ENCODE data around the gene KCNRG.

- TF ChIP-seq ZNF671 (CRISPR knock-in tag; IDR thresholded peaks at IDR 0.05) (no peak), CTCF (IDR thresholded peaks at IDR 0.05) (no peak), JUN (CRISPR knock-in tag; IDR thresholded peaks at IDR 0.05) (no peak), ATF6 (CRISPR knock-in tag; IDR thresholded peaks at IDR 0.05) (no peak), ATF3 (CRISPR knock-in tag; conservative IDR thresholded peaks at IDR 0.05) (no peak), ERG (CRISPR knock-in tag; IDR thresholded peaks at IDR 0.05) (no peak), TEAD1 (CRISPR knock-in tag; IDR thresholded peaks at IDR 0.05) (no peak), TP53 (CRISPR knock-in tag; IDR thresholded peaks at IDR 0.05) (no peak), CREM (CRISPR knock-in tag; IDR thresholded peaks at IDR 0.05) (no peak), MAX (CRISPR knock-in tag; IDR thresholded peaks at IDR 0.05) (no peak), IRF1 (CRISPR knock-in tag; IDR thresholded peaks at IDR 0.05) (no peak)
Measured at GRCh38 chr13:49977992-49978391, 37.3 kb upstream of the KCNRG start.

All from WTC11 (cell line).